H1 (cell line): ENCODE data around the gene TTLL5. TPM values are rescaled to one million over a fixed set of nuclear protein-coding genes. Genes with fewer than 3 reads are reported as not detected.

ENCODE experiments used
- BCL11A ChIP-seq, 2 experiments: IDR thresholded peaks; one replicate each; pipeline ENCODE4 v1.6.1; 2011; ENCODE audit warnings: low read depth in 2 of 2, low read length in 2 of 2, mild to moderate bottlenecking in 2 of 2
- BRCA1 ChIP-seq: IDR thresholded peaks from 2 replicates; pipeline ENCODE4 v1.6.1; 2012; ENCODE audit warnings: low read depth, low read length, improper control_type of control experiment
- CBX8 ChIP-seq: fragments of 300-800, 300-1000 bp; sonication (generic); IDR thresholded peaks from 2 replicates; pipeline ENCODE4 v1.7.1; 2016; ENCODE audit warnings: low read depth, low read length, borderline replicate concordance
- E2F6 ChIP-seq: IDR thresholded peaks from 2 replicates; pipeline ENCODE4 v1.6.1; 2012; ENCODE audit warnings: inconsistent platforms
- GTF2F1 ChIP-seq: IDR thresholded peaks from 2 replicates; pipeline ENCODE4 v1.6.1; 2012; ENCODE audit warnings: low read depth, low read length, improper control_type of control experiment, borderline replicate concordance
- HDAC2 ChIP-seq, 2 experiments: fragments of 300-600 bp in 1 of 2; sonication (generic) in 1 of 2; IDR thresholded peaks; 2 replicates each; pipeline ENCODE4 v1.6.1; 2011 to 2012; ENCODE audit warnings: low read depth in 2 of 2, low read length in 2 of 2, mild to moderate bottlenecking in 2 of 2, moderate library complexity in 2 of 2, borderline replicate concordance in 1 of 2, inconsistent platforms in 1 of 2
- JUND ChIP-seq: IDR thresholded peaks from 2 replicates; pipeline ENCODE4 v1.6.1; 2011; ENCODE audit warnings: mild to moderate bottlenecking, improper control_type of control experiment, low read length
- KDM1A ChIP-seq: fragments of 200-600, 300-600 bp; sonication (generic); IDR thresholded peaks from 2 replicates; pipeline ENCODE4 v1.7.1; 2016; ENCODE audit warnings: mild to moderate bottlenecking, low read length, borderline replicate concordance
- MAX ChIP-seq: IDR thresholded peaks from 2 replicates; pipeline ENCODE4 v1.6.1; 2012; ENCODE audit warnings: inconsistent platforms
- POLR2AphosphoS5 ChIP-seq: IDR thresholded peaks from 2 replicates; pipeline ENCODE4 v1.6.1; 2011; ENCODE audit warnings: low read depth, low read length
- POU5F1 ChIP-seq: IDR thresholded peaks from 2 replicates; pipeline ENCODE4 v1.6.1; 2011; ENCODE audit warnings: low read depth, mild to moderate bottlenecking, low read length, moderate library complexity
- SP1 ChIP-seq: IDR thresholded peaks from 2 replicates; pipeline ENCODE4 v1.6.1; 2011; ENCODE audit warnings: low read depth, low read length
- TAF1 ChIP-seq: IDR thresholded peaks from 2 replicates; pipeline ENCODE4 v1.6.1; 2011; ENCODE audit warnings: mild to moderate bottlenecking, low read depth, low read length
- TBP ChIP-seq: IDR thresholded peaks from 2 replicates; pipeline ENCODE4 v1.6.1; 2011; ENCODE audit warnings: low read depth, low read length, improper control_type of control experiment
- TCF12 ChIP-seq: IDR thresholded peaks from 2 replicates; pipeline ENCODE4 v1.6.1; 2011; ENCODE audit warnings: low read depth, mild to moderate bottlenecking, low read length
- YY1 ChIP-seq: IDR thresholded peaks from 2 replicates; pipeline ENCODE4 v1.6.1; 2011; ENCODE audit warnings: low read depth, mild to moderate bottlenecking, low read length
- polyA plus RNA-seq, 7 experiments: library from polyadenylated mRNA; depleted of rRNA in 3 of 7; stranded (reverse) in 5 of 7; unstranded in 2 of 7; fragments of >200 nt in 5 of 7; fragments of 200-250 nt in 2 of 7; gene quantifications; 1 replicate in 5 of 7; 2 replicates in 1 of 7; 4 replicates in 1 of 7; pipeline versions ENCODE4 v1.2.1 to v1.2.3, GENCODE V29; 2011 to 2013; ENCODE audit warnings: missing spikeins in 2 of 7, mixed read lengths in 2 of 7
- total RNA-seq: library from RNA; stranded (reverse); fragmentation: NEBNext Ultra II Directional; extraction: Animal tissue kit (Norgen Biotek cat#: 25700); gene quantifications from 2 replicates; pipeline ENCODE4 v1.2.1, GENCODE V29; 2021

TTLL5 gene
- total and polyA plus RNA-seq, 2 of the 8 experiments (the other 6 are each of a cell fraction or from before 2014, with no cell fraction given) = 16.1 to 45.9 TPM

- TF ChIP-seq HDAC2 (IDR thresholded peaks at IDR 0.05; ENCODE audit: borderline replicate concordance in 1 of 2, low read depth in 2 of 2, low read length in 2 of 2) = peak in 1 of 2 experiments; percentile 63; a peak in 1 of 4 replicates
- TF ChIP-seq CBX8 = no peak
- TF ChIP-seq JUND = no peak; the same call in 1 of the 2 replicates
- peak; percentile 59 for TF ChIP-seq TBP
- no peak for TF ChIP-seq KDM1A
- TF ChIP-seq E2F6 = no peak; the same call in 1 of the 2 replicates
- no peak for TF ChIP-seq BRCA1
- TF ChIP-seq TCF12 = peak; percentile 94
- peak; percentile 50; the same call in 1 of the 2 replicates for TF ChIP-seq POLR2AphosphoS5
- 0 out of 2 replicates have a peak, but pooled peaks have one; percentile 23 for TF ChIP-seq YY1
- no peak for TF ChIP-seq BCL11A (IDR thresholded peaks at IDR 0.05; ENCODE audit: low read depth in 2 of 2, low read length in 2 of 2)
- TF ChIP-seq GTF2F1 = 0 out of 2 replicates have a peak, but pooled peaks have one; percentile 9
- peak; percentile 94 for TF ChIP-seq POU5F1
- TF ChIP-seq TAF1 = peak; percentile 74
- TF ChIP-seq MAX = peak; percentile 42; the same call in 1 of the 2 replicates
- peak; percentile 68 for TF ChIP-seq SP1
These were observed 30.2 kb upstream of the TTLL5 start (continued) for GRCh38 chr14:75630695-75631452.
